Stomach smooth muscle (tissue), 2 donors: ENCODE data around the gene PARD6B.

ENCODE experiments used
- H3K27ac ChIP-seq: one replicate; pipeline ENCODE4 v1.7.0; 2013; ENCODE audit warnings: mild to moderate bottlenecking, low read length, inconsistent platforms
- H3K27me3 ChIP-seq, 2 donors: one replicate each; pipeline ENCODE4 v1.7.0; 2013; ENCODE audit warnings: low read length in 2 of 2; ENCODE audit not compliant: insufficient read depth in 2 of 2, control insufficient read depth in 1 of 2
- H3K36me3 ChIP-seq, 2 donors: one replicate each; pipeline ENCODE4 v1.7.0; 2013; ENCODE audit warnings: low read length in 2 of 2; ENCODE audit not compliant: control insufficient read depth in 2 of 2, insufficient read depth in 2 of 2
- H3K4me1 ChIP-seq: one replicate; pipeline ENCODE4 v1.7.0; 2013; ENCODE audit warnings: low read length; ENCODE audit not compliant: control insufficient read depth, insufficient read depth
- H3K4me3 ChIP-seq, 2 donors: one replicate each; pipeline ENCODE4 v1.7.0; 2013; ENCODE audit warnings: low read length in 2 of 2
- H3K9ac ChIP-seq, 2 donors: one replicate each; pipeline ENCODE4 v1.7.0; 2013; ENCODE audit warnings: low read length in 2 of 2, mild to moderate bottlenecking in 1 of 2
- H3K9me3 ChIP-seq, 2 donors: one replicate each; pipeline ENCODE4 v1.7.0; 2013; ENCODE audit warnings: low read length in 2 of 2; ENCODE audit not compliant: control insufficient read depth in 2 of 2
- donor health status: healthy.
- donor health status: Pancreatic carcinoma.

PARD6B gene

DNA sequence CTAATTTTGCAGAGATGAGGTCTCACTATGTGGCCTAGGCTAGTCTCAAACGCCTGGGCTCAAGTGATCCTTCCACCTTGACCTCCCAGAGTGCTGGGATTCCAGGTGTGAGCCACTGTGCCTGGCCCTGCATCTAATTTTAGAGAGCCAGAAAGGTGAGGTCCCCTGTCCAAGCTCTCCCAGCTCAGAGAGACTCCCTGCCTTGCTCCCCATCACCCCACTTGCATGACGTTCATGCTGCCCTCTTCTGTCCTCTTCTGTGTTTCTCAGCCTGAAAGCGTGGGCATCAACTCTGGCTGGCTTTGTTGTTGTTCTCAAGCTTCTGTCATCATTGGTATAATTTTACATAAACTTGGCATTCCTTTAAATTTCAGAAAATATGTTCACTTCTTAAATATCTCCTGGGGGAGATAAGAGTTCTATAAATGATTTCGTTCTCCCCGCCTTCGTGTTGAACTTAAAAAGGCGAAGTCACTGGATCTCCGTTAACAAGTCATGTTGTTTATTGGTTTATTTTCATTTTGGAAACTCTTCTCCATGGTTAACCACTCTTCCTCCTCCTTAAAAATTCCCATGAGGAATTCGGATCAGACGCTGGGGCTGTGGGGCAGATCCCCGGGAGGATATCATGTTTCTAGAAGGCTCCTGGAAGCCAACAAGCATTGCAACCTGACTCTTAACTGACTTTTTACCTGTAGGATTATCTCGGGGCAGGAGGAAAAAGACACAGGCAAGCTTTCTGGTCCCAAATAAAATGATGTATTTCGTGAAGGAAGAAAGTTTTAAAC is 13.2 kb upstream of the PARD6B start:
- no peaks in the 10 kb centered on the region for H3K4me1 ChIP-seq
- H3K36me3 ChIP-seq, result no peaks in the 10 kb centered on the region
- no peak overlapping the region for H3K27ac ChIP-seq
- H3K27me3 ChIP-seq, result no peaks in the 10 kb centered on the region
- H3K9me3 ChIP-seq, result no peaks in the 10 kb centered on the region
- no peak overlapping the region for H3K4me3 ChIP-seq
- H3K9ac ChIP-seq, result no peak overlapping the region

DNA sequence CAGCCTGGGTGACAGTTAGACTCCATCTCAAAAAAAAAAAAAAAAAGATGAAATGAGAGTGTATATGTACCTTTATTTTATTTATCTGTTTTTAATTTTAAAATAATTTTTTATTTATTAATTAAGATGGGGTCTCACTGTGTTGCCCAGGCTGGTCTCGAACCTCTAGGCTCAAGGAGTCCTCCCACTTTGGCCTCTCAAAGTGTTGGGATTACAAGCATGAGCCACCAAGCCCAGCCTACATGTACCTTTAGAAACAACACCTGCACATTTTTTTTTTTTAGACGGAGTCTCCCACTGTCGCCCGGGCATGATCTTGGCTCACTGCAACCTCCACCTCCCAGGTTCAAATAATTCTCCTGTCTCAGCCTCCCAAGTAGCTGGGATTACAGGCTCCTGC is 12.1 kb upstream of the PARD6B start:
- peaks cover 6% of the 10 kb centered on the region for H3K4me1 ChIP-seq
- H3K4me3 ChIP-seq, result no peak overlapping the region
- no peak overlapping the region for H3K9ac ChIP-seq
- H3K27me3 ChIP-seq, result no peaks in the 10 kb centered on the region
- H3K36me3 ChIP-seq, result no peaks in the 10 kb centered on the region
- no peaks in the 10 kb centered on the region for H3K9me3 ChIP-seq
- H3K27ac ChIP-seq, result no peak overlapping the region

DNA sequence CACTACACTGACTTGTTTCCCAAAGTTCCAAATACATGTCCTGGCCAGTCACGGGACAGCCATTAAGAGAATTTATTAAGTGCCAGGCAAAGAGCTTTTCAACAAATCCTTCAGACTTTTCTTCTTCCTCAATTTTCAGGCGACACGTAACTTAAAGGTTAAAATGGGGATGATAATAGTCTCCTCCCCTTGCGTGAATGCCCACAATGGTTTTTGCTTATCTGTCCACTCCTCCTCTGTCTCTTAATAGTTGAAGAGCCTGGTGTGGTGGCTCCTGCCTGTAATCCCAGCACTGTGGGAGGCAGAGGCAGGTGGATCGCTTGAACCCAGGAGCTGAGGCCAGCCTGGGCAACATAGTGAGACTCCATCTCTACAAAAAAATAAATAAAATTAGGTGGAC is 11.4 kb upstream of the PARD6B start:
- H3K9me3 ChIP-seq, result no peaks in the 10 kb centered on the region
- H3K4me1 ChIP-seq, result peaks cover 13% of the 10 kb centered on the region
- H3K36me3 ChIP-seq, result no peaks in the 10 kb centered on the region
- no peak overlapping the region for H3K27ac ChIP-seq
- no peak overlapping the region for H3K4me3 ChIP-seq
- no peak overlapping the region for H3K9ac ChIP-seq
- H3K27me3 ChIP-seq, result no peaks in the 10 kb centered on the region

DNA sequence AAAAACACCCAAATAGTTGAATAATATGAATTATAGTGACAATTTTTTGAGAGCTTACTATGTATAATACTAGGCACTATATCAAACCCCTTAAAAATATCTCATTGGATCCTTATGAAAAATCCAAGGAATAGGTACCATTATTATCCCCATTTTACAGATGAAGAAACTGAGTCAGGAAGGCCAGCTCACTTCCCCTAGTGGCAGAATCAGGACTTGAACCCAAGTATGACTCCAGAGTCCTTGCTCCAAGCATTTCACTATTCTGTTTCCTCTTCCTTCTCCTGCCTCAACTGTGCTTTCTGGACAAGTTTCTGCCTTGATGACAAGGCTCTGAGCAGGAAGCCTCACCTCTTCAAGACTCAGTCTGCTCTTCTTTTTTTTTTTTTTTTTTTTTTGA is 10.8 kb upstream of the PARD6B start:
- no peak overlapping the region for H3K27ac ChIP-seq
- no peak overlapping the region for H3K9ac ChIP-seq
- no peak overlapping the region for H3K4me3 ChIP-seq
- H3K9me3 ChIP-seq, result no peaks in the 10 kb centered on the region
- H3K27me3 ChIP-seq, result no peaks in the 10 kb centered on the region
- H3K36me3 ChIP-seq, result no peaks in the 10 kb centered on the region
- H3K4me1 ChIP-seq, result peaks cover 18% of the 10 kb centered on the region

DNA sequence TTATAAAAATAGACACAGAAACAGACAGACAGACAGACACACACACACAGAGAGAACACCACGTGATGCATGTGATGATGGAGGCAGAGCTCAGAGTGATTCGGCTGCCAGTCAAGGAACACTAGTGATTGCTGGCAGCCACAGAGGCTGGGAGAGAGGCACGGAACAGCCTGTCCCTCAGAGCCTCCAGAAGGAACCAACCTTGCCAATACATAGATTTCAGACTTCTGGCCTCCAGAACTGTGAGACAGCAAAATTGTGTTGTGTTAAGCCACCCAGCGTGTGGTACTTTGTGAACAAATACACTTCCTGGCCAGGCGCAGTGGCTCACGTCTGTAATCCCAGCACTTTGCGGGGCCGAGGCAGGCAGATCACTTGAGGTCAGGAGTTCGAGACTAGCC is 9.5 kb upstream of the PARD6B start:
- H3K36me3 ChIP-seq, result no peaks in the 10 kb centered on the region

DNA sequence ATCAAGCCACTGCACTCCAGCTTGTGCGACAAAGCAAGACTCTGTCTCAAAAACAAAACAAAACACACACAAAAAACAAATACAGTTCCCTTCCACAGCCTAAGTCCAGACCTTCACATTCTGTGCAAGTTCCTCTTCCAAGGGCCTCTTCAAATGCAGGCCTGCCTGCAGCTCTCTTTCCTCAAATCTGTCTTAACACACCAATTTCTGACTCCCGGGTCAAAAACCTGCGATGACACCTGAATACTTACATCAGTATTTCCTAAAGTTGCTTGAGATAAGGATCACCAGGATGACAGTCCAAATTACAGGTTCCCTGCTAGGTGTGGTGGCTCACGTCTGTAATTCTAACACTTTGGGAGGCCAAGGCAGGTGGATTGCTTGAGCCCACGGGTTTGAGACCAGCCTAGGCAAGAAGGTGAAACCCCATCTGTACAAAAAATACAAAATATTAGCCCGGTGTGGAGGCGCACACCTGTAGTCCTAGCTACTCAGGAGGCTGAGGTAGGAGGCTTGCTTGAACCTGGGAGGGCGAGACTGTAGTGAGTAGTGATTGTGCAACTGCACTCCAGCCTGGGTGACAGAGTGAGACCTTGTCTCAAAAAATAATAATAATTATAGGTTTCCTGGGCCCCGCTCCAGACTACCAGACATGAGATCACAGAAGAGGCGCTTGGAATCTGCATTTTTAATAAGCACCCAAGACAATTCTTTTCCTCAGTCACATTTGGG is 8.8 kb upstream of the PARD6B start:
- Histone ChIP-seq H3K4me3 (no peak overlapping the region), H3K27me3 (no peaks in the 10 kb centered on the region), H3K27ac (no peak overlapping the region), H3K9me3 (no peaks in the 10 kb centered on the region), H3K4me1 (peaks cover 18% of the 10 kb centered on the region), H3K9ac (no peak overlapping the region), H3K36me3 (no peaks in the 10 kb centered on the region)

More for the DNA sequence above, 9.5 kb upstream of the PARD6B start:
- H3K4me3 ChIP-seq, result no peak overlapping the region
- H3K9ac ChIP-seq, result no peak overlapping the region
- H3K27me3 ChIP-seq, result no peaks in the 10 kb centered on the region
- H3K27ac ChIP-seq, result no peak overlapping the region
- peaks cover 18% of the 10 kb centered on the region for H3K4me1 ChIP-seq
- no peaks in the 10 kb centered on the region for H3K9me3 ChIP-seq

DNA sequence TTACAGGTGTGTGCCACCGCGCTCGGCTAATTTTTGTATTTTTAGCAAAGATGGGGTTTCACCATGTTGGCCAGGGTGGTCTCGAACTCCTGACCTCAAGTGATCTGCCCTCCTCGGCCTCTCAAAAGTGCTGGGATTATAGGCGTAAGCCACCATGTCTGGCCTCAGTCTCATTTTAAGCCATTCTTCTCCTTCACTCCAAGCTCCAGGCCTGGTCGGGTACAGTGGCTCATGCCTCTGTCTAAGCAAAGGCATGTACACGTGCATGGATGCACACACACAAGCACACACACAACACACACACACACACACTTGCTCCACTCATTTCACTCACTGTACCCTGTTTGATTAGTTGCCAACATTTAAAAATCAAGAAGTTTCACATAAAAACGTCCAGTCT is 7.7 kb upstream of the PARD6B start:
- H3K27ac ChIP-seq, result no peak overlapping the region
- H3K4me1 ChIP-seq, result peaks cover 18% of the 10 kb centered on the region
- no peak overlapping the region for H3K9ac ChIP-seq
- H3K4me3 ChIP-seq, result no peak overlapping the region
- H3K27me3 ChIP-seq, result no peaks in the 10 kb centered on the region
- H3K9me3 ChIP-seq, result no peaks in the 10 kb centered on the region
- no peaks in the 10 kb centered on the region for H3K36me3 ChIP-seq

DNA sequence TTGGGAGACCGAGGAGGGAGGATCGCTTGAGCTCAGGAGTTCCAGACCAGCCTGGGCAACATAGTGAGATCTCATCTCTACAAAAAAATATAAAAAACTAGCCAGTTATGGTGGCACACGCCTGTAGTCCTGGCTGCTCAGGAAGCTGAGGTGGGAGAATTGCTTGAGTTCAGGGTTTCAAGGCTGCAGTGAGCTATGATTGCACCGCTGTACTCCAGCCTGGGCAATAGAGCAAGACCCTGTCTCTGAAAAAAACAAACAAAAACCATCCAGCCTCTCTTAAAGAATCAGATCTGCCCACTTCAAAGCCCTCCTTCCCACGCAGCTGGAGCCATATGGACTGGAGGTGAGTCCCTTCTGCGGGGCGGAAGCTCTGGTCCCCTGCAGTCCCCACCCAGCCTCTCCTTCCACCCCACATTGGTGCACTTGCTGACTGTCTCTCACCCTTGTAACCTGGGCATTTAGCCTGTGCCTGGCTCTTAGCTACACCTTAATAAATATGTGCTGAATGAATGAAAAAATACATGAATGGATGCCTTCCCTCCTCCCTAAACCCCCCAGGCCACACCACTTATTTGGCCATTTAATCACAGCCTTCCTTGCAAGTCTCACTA is 7.2 kb upstream of the PARD6B start:
- peak overlapping the region in 1 of 2 donors; percentile 54 for H3K4me3 ChIP-seq
- H3K27me3 ChIP-seq, result no peaks in the 10 kb centered on the region
- H3K9me3 ChIP-seq, result no peaks in the 10 kb centered on the region
- H3K4me1 ChIP-seq, result peaks cover 18% of the 10 kb centered on the region
- no peaks in the 10 kb centered on the region for H3K36me3 ChIP-seq
- H3K9ac ChIP-seq, result peak overlapping the region; percentile 36 to 42
- peak overlapping the region; percentile 85 for H3K27ac ChIP-seq

DNA sequence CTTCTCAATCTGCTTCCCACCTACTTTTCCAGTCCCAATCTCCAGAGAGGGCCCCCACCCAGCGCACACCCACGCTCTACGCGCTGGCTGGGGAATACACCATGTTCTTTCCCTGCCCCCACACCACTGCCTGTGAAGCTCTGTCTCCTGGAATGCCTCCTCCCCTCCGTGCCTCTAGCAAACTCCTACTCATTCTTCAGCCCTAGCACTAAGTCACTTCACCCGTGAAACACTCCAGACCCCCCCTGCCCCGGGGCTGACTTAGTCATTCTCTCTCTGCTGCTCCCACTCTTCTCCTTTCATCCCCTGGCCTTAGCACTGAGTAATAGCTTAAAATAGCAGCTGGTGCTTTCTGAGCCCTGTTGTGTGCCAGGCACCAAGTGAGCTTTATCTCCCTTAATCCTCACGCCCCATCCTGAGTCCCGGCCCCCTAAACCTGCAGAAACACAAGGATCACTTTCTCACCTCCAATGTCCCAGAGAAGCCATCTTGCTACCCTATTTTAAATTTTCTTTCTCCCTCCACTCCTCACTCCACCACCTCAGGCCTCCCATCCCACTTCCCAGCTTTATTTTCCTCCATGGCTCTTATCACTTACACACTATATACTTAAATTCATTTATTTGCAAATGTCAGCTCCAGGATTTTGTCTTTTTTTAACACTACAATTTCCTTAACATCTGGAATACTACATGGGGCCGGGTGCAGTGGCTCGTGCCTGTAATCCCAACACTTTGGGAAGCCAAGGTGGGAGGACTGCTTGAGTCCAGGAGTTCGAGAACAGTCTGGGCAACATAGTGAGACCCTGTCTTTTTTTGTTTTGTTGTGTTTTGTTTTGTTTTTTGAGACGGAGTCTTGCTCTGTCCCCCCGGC is 6.3 kb upstream of the PARD6B start:
- Histone ChIP-seq H3K9ac (peak overlapping the region; percentile 21 to 36), H3K27ac (peak overlapping the region; percentile 85), H3K4me1 (peaks cover 19% of the 10 kb centered on the region), H3K9me3 (no peaks in the 10 kb centered on the region), H3K27me3 (no peaks in the 10 kb centered on the region), H3K4me3 (peak overlapping the region in 1 of 2 donors; percentile 54), H3K36me3 (no peaks in the 10 kb centered on the region)

DNA sequence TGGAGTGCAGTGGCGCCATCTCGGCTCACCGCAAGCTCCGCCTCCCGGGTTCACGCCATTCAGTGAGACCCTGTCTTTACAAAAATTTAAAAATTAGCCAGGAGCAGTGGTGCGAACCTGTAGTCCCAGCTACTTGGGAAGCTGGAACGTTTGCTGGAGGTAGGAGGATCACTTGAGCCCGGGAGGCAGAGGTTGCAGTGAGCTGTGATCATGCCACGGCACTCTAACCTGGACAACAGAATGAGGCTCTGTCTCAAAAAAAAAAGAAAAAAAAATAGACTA is 5.7 kb upstream of the PARD6B start:
- Histone ChIP-seq H3K9me3 (no peaks in the 10 kb centered on the region), H3K36me3 (no peaks in the 10 kb centered on the region), H3K4me3 (no peak overlapping the region), H3K4me1 (peaks cover 23% of the 10 kb centered on the region), H3K27ac (peak overlapping the region; percentile 85), H3K27me3 (no peaks in the 10 kb centered on the region), H3K9ac (no peak overlapping the region)
